GM18867 (cell line): ENCODE measurements around the gene OR51T1.
"Not testable (repeated sequence)": the region's sequence is repeated elsewhere in the genome, so short reads cannot be mapped to it uniquely, and the experiment has no call there.

Source experiments
- ATAC-seq: cut with Tn5 transposase; IDR thresholded peaks from one replicate; pipeline ENCODE4 v1.9.1; 2021; ENCODE audit warnings: mild to moderate bottlenecking, moderate library complexity; ENCODE audit not compliant: unreplicated experiment

OR51T1 gene, protein sequence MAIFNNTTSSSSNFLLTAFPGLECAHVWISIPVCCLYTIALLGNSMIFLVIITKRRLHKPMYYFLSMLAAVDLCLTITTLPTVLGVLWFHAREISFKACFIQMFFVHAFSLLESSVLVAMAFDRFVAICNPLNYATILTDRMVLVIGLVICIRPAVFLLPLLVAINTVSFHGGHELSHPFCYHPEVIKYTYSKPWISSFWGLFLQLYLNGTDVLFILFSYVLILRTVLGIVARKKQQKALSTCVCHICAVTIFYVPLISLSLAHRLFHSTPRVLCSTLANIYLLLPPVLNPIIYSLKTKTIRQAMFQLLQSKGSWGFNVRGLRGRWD

DNA sequence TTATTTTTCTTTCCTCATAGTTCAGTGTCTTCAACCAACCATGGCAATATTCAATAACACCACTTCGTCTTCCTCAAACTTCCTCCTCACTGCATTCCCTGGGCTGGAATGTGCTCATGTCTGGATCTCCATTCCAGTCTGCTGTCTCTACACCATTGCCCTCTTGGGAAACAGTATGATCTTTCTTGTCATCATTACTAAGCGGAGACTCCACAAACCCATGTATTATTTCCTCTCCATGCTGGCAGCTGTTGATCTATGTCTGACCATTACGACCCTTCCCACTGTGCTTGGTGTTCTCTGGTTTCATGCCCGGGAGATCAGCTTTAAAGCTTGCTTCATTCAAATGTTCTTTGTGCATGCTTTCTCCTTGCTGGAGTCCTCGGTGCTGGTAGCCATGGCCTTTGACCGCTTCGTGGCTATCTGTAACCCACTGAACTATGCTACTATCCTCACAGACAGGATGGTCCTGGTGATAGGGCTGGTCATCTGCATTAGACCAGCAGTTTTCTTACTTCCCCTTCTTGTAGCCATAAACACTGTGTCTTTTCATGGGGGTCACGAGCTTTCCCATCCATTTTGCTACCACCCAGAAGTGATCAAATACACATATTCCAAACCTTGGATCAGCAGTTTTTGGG lies at the start of gene OR51T1:
OR51T1 (plus strand) TSS at position 41 of the 641 bp plus-strand sequence; CDS start at position 41, 0 bp downstream.
- no peak for ATAC-seq

- ATAC-seq = no peak
These were observed 41.7 kb upstream of the OR51T1 start for GRCh38 chr11:4839851-4840549.

DNA sequence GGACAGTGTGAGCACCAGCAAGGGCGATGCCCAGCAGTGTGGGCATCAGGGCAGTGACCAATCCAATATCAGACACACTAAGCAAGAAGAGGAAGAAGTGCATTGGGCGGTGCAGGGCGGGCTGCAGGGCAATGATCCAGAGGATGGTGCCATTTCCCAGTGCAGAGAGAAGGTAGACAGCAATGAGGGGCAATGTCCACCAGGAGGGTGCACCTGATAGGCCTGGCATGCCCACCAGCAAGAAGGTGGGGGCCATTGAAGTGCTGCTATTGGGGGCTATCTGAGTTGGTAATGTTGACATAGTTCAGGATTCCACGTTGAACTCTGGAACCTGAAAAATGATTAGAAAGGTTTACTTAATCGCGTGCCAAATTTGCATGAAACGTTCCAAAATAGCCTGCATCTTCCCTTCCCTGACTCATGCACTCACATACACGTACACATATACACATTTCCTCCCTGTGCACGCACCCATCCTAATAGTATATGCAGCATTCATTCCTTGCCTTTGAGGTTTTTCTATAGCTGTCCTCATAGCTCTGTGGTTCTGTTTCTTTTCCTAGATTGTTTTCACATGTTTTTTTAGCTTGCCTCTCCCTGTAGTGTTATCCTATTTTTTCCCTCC lies 32.7 kb upstream of the OR51T1 start, which contains the start of gene OR51S1:
OR51S1 (minus strand) TSS at position 301 of the 625 bp plus-strand sequence; CDS start at position 301, 0 bp downstream.
- ATAC-seq = no peak

GRCh38 chr11:4851033-4851432 lies 30.7 kb upstream of the OR51T1 start:
- no peak for ATAC-seq

DNA sequence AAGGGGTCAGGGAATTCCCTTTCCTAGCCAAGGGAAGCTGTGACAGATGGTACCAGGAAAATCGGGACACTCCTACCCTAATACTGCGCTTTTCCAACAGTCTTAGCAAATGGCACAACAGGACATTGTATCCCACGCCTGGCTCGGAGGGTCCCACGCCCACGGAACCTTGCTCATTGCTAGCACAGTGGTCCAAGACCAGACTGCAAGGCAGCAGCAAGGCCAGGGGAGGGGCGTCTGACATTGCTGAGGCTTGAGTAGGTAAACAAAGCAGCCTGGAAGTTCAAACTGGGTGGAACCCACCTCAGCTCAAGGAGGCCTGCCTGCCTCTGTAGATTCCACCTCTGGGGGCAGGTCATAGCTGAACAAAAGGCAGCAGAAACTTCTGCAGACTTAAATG lies 27.4 kb upstream of the OR51T1 start:
- not testable (repeated sequence) for ATAC-seq

DNA sequence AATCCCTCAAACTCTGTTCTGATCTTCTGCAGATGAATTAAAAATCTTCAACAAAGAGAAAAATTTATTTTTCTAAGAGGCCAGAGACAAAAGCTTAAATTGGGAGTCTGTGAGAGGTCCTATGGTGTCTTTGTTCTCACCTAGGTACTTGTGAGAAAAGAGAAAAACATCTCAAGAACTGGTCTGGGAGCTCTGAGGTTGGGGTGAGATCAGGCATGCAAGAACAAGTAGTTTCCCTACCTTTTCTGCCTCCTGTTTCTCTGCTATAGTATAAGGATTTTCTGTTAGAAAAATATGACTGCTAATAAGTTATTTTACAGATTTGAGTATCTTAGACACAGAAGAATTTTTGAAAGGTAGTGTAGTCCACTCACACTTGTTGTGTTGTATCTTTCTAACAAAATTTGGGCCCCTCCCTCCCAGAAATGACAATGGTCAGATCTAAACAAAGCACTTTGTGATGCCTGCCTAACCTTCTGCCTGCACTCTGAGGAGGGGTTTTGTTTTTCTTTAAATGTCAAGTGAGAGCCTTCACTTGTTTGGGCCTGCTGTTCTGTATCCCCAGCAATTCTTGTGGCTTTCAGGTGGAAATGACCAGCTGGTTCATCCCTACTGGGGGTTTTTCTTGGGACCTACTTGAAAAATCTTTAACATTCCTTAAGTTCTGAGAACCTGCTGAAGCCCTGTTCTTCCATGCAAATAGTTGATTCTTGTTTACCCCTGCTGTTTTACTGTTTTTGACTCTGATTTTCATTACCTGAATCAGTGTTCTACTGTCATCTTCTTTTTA lies 19.1 kb upstream of the OR51T1 start:
- ATAC-seq = no peak

GRCh38 chr11:4863876-4864275 lies 17.8 kb upstream of the OR51T1 start:
- no peak for ATAC-seq

DNA sequence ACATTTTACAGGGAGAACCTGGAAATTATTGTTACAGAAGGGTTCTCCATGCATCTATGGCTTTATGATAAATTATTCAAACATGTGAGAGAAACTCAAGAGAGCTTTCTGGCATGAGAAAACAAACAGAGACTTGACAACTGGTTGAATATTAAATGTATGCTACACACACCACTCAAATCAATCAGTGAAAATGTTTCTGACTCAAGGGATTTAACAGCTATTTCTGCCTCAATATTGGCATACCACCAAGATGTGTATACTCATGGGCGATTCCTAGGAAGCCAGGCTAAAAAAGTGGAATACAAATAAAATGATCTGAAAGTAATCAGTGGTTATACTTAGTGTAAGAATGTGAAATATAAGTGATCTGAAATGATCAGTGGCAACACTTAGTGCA lies 15.8 kb upstream of the OR51T1 start:
- no peak for ATAC-seq

- no peak for ATAC-seq
These were observed 512 bp upstream of the OR51T1 start for GRCh38 chr11:4881188-4881587.

DNA sequence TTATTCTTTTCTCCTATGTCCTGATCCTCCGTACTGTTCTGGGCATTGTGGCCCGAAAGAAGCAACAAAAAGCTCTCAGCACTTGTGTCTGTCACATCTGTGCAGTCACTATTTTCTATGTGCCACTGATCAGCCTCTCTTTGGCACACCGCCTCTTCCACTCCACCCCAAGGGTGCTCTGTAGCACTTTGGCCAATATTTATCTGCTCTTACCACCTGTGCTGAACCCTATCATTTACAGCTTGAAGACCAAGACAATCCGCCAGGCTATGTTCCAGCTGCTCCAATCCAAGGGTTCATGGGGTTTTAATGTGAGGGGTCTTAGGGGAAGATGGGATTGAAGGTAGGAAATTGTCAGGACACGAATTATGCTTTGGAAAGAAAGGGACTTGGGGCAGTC lies 843 bp downstream of the OR51T1 start:
- ATAC-seq = no peak

- ATAC-seq = no peak
These were observed 2.7 kb downstream of the OR51T1 start for GRCh38 chr11:4884361-4884760.

- no peak for ATAC-seq
These were observed 4.5 kb downstream of the OR51T1 start for GRCh38 chr11:4886186-4886585.

DNA sequence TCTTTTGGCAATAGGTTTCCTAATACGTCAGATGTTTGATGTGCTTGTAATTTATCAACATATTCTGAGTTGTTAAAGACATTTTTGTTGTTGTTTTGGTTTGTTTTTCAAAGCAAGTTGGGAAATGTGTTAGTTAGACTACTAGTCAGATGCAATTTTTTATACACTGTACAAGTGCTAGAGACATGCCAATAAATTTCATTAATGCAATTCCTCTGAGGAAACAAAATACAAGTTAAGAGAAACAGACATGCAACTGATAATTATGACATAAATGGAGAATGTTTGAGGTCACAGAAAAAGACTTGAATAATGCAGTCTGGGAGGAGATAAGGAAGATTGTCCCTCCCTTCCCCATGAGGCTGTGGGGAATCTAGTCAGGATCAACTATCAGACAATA lies 5.9 kb downstream of the OR51T1 start:
- ATAC-seq = no peak

- no peak for ATAC-seq
These were observed 8.6 kb downstream of the OR51T1 start for GRCh38 chr11:4890279-4890678.

GRCh38 chr11:4891996-4892640 lies 10.4 kb downstream of the OR51T1 start:
- ATAC-seq = no peak

- ATAC-seq = no peak
These were observed 21.8 kb downstream of the OR51T1 start, which contains the start of gene OR51A7 for GRCh38 chr11:4903484-4903883. Gene OR51A7, plus strand, starts transcription at chr11:4903783. Its CDS starts 3,587 bp downstream, at chr11:4907370.

DNA sequence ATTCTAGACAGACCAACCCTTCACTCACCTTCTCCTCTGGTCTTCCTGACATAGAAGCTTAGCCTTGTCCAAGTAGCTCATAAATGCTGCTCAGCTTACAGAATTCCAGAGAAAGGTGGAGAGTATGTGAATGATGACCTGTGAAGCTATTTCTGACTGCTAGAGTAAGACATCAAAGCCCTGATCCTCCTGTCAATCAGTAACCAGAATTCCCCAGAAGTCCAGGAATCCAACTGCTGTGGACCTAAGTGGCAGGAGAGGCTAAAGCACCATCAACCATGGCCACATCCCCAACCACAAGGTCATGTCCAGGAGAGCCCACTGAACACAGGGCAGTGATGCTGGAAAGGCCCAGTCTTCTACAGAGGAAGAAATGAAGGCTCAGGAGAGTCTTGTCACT lies 34.9 kb downstream of the OR51T1 start:
- no peak for ATAC-seq

- no peak for ATAC-seq
These were observed 37.5 kb downstream of the OR51T1 start, which contains the start of gene OR51G2 for GRCh38 chr11:4919250-4919649. Gene OR51G2, minus strand, starts transcription at chr11:4919350. Its CDS starts 3,687 bp downstream, at chr11:4915663.

- ATAC-seq = no peak
These were observed 40.1 kb downstream of the OR51T1 start for GRCh38 chr11:4921796-4922195.

DNA sequence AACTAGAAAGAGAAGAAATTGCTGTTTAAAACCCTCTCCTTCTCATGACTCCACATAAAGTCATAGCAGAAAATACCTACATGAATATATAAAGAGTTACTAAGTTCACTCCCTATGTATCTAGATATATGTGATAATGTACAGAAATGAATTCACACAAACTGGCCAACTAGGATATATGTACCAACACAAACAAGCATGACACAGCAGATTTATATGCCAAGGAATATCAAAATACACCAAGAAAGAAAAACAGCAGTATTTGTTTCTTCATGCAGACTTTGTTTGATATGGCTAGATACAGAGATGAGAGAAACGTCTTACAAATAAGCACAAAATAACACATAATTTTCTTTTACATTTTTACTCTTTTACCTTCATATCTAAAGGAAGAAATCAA lies 40.6 kb downstream of the OR51T1 start:
- no peak for ATAC-seq
